OCI-LY1 (cell line): Measurements from ENCODE around the gene CTNND1.

Experiments used
- H2AFZ ChIP-seq: fragments of 200-600 bp; sonication (generic), shearing (Covaris generic); 2 replicates; pipeline ENCODE4 v1.6.0; 2014; ENCODE audit warnings: antibody characterized with exemption, mild to moderate bottlenecking, low read length
- H3F3A ChIP-seq: fragments of 200-600 bp; sonication (generic), shearing (Covaris generic); 2 replicates; pipeline ENCODE4 v1.6.0; 2014; ENCODE audit warnings: mild to moderate bottlenecking, antibody characterized with exemption, low read length, moderate library complexity; ENCODE audit not compliant: insufficient read depth
- H3K27ac ChIP-seq: fragments of 200-600 bp; sonication (generic); 2 replicates; pipeline ENCODE4 v1.5.1; 2014; ENCODE audit warnings: low read length, mixed run types, mild to moderate bottlenecking, low read depth; ENCODE audit not compliant: poor library complexity, severe bottlenecking
- H3K27me3 ChIP-seq: fragments of 200-600 bp; sonication (generic); 2 replicates; pipeline ENCODE4 v1.6.0; 2014; ENCODE audit warnings: antibody characterized with exemption, mild to moderate bottlenecking, low read length, moderate library complexity; ENCODE audit not compliant: insufficient read depth
- H3K36me3 ChIP-seq: fragments of 200-600 bp; sonication (generic); 2 replicates; pipeline ENCODE4 v1.6.1; 2014; ENCODE audit warnings: mild to moderate bottlenecking, antibody characterized with exemption, low read length, moderate library complexity, mixed read lengths; ENCODE audit not compliant: insufficient read depth
- H3K4me1 ChIP-seq: fragments of 200-600 bp; sonication (generic); 2 replicates; pipeline ENCODE4 v1.5.1; 2014; ENCODE audit warnings: mild to moderate bottlenecking, low read length, moderate library complexity; ENCODE audit not compliant: insufficient read depth, severe bottlenecking
- H3K4me2 ChIP-seq: fragments of 200-600 bp; sonication (generic), shearing (Covaris generic); 2 replicates; pipeline ENCODE4 v1.6.1; 2014; ENCODE audit warnings: low read length
- H3K4me3 ChIP-seq: fragments of 200-600 bp; sonication (generic); 2 replicates; pipeline ENCODE4 v1.5.1; 2014; ENCODE audit warnings: low read length, low read depth, mild to moderate bottlenecking, mixed read lengths; ENCODE audit not compliant: poor library complexity, severe bottlenecking
- H3K79me2 ChIP-seq: fragments of 200-600 bp; shearing (Covaris generic); 2 replicates; pipeline ENCODE4 v1.6.1; 2016; ENCODE audit warnings: mixed run types, low read length, mixed read lengths; ENCODE audit not compliant: insufficient read depth
- H3K9ac ChIP-seq: fragments of 200-600 bp; sonication (generic), shearing (Covaris generic); 2 replicates; pipeline ENCODE4 v1.6.1; 2014; ENCODE audit warnings: mild to moderate bottlenecking, low read length, mixed read lengths
- H3K9me2 ChIP-seq: fragments of 200-600 bp; sonication (generic), shearing (Covaris generic); 2 replicates; pipeline ENCODE4 v1.6.1; 2014; ENCODE audit warnings: low read depth, mild to moderate bottlenecking, low read length, mixed read lengths
- H3K9me3 ChIP-seq: fragments of 200-600 bp; shearing (Covaris generic); 2 replicates; pipeline ENCODE4 v1.6.1; 2014; ENCODE audit warnings: low read length, mixed read lengths
- H4K20me1 ChIP-seq: fragments of 200-600 bp; sonication (generic), shearing (Covaris generic); 2 replicates; pipeline ENCODE4 v1.6.0; 2016; ENCODE audit warnings: mild to moderate bottlenecking, low read length; ENCODE audit not compliant: insufficient read depth
- CTCF ChIP-seq: fragments of 200-600 bp; sonication (generic), shearing (Covaris generic); IDR thresholded peaks from 2 replicates; pipeline ENCODE4 v1.5.1; 2017; ENCODE audit warnings: mild to moderate bottlenecking, antibody characterized with exemption, low read length, moderate library complexity, mixed read lengths
- EZH2 ChIP-seq: fragments of 200-600 bp; sonication (generic), shearing (Covaris generic); IDR thresholded peaks from 2 replicates; pipeline ENCODE4 v1.8.0; 2017; ENCODE audit warnings: borderline replicate concordance, mixed run types, mild to moderate bottlenecking, antibody characterized with exemption, low read length, moderate library complexity, mixed read lengths

The CTNND1 gene

GRCh38 chr11:57771365-57771764 is 9.8 kb downstream of the CTNND1 start:
- Histone ChIP-seq H3K27me3 (no peaks in the 10 kb centered on the region), H3K36me3 (no peaks in the 10 kb centered on the region), H3K4me2 (no peak overlapping the region), H3K27ac (no peak overlapping the region), H3K9ac (no peak overlapping the region), H3F3A (no peaks in the 10 kb centered on the region), H2AFZ (no peak overlapping the region), H3K9me3 (no peaks in the 10 kb centered on the region), H3K4me1 (no peaks in the 10 kb centered on the region), H3K79me2 (no peaks in the 10 kb centered on the region), H4K20me1 (no peaks in the 10 kb centered on the region), H3K4me3 (no peak overlapping the region), H3K9me2 (no peaks in the 10 kb centered on the region)
- no peak for TF ChIP-seq EZH2
- TF ChIP-seq CTCF, result no peak

GRCh38 chr11:57772562-57772961 is 11.0 kb downstream of the CTNND1 start:
- no peaks in the 10 kb centered on the region for H3K79me2 ChIP-seq
- H4K20me1 ChIP-seq, result no peaks in the 10 kb centered on the region
- no peaks in the 10 kb centered on the region for H3K4me1 ChIP-seq
- H3K27ac ChIP-seq, result no peak overlapping the region
- no peak overlapping the region for H3K9ac ChIP-seq
- no peak overlapping the region for H3K4me3 ChIP-seq
- no peaks in the 10 kb centered on the region for H3K9me2 ChIP-seq
- H3K27me3 ChIP-seq, result no peaks in the 10 kb centered on the region
- H2AFZ ChIP-seq, result no peak overlapping the region
- no peak overlapping the region for H3K4me2 ChIP-seq
- H3K36me3 ChIP-seq, result no peaks in the 10 kb centered on the region
- TF ChIP-seq CTCF (no peak), EZH2 (no peak)
- H3F3A ChIP-seq, result no peaks in the 10 kb centered on the region
- H3K9me3 ChIP-seq, result no peaks in the 10 kb centered on the region

- H3K4me2 ChIP-seq, result no peak overlapping the region
- H3K9ac ChIP-seq, result no peak overlapping the region
- H3K4me3 ChIP-seq, result no peak overlapping the region
- no peak overlapping the region for H2AFZ ChIP-seq
- H3K79me2 ChIP-seq, result no peaks in the 10 kb centered on the region
- no peaks in the 10 kb centered on the region for H3K4me1 ChIP-seq
- H3K27ac ChIP-seq, result no peak overlapping the region
- H3F3A ChIP-seq, result no peaks in the 10 kb centered on the region
- no peaks in the 10 kb centered on the region for H3K9me3 ChIP-seq
- H4K20me1 ChIP-seq, result no peaks in the 10 kb centered on the region
- no peaks in the 10 kb centered on the region for H3K36me3 ChIP-seq
- TF ChIP-seq EZH2 (no peak), CTCF (no peak)
- H3K27me3 ChIP-seq, result no peaks in the 10 kb centered on the region
- no peaks in the 10 kb centered on the region for H3K9me2 ChIP-seq
These were observed 11.5 kb downstream of the CTNND1 start for GRCh38 chr11:57773026-57773598.
